ENCODE results near the gene WDR70. TPM values are rescaled to one million over a fixed set of nuclear protein-coding genes. Genes with fewer than 3 reads are reported as not detected.

WDR70 gene
- total RNA-seq, 1 experiment from 2014 or later = 40.2 TPM

DNA sequence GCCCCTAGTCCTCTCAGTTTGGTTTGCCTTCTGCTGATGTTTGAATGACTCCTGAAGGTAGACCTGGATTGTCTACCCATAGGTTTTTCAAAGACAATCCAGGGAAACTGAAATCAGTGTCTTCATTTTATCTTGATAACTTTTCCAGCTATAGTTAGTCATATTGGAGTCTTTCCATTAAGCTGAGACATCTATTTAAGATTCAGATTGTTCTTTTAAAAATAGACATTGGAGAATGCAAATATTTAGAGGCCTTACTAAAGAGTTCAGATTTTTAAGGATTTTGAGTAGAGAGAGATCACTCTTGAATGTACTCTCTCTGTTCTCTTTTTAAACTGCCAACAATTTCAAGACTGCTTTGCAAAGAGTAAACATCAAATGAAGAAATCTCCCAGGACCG lies 391.7 kb downstream of the WDR70 start:
- H3K4me3 ChIP-seq (ENCODE audit: low read depth, low read length) = no peak overlapping the region
- Mint-ChIP-seq H3K4me1 (ENCODE audit: low read depth, unreplicated experiment) (no peaks in the 10 kb centered on the region), H3K4me3 (ENCODE audit: unreplicated experiment) (no peak overlapping the region), H3K27me3 (ENCODE audit: insufficient read depth, unreplicated experiment) (no peaks in the 10 kb centered on the region), H3K9me3 (ENCODE audit: unreplicated experiment) (peaks cover 19% of the 10 kb centered on the region), H3K27ac (ENCODE audit: unreplicated experiment) (no peak overlapping the region), H3K36me3 (ENCODE audit: insufficient read depth, unreplicated experiment) (peaks cover 6% of the 10 kb centered on the region)
- no peaks in the 10 kb centered on the region for H3K4me1 ChIP-seq
- no TSS peak for BruUV-seq (replicated peaks)
- no peaks in the 10 kb centered on the region for H3K36me3 ChIP-seq (ENCODE audit: control insufficient read depth, insufficient read depth, low read length)
- ChIA-PET CTCF (no interaction called here), POLR2A (no interaction called here)
- peaks cover 10% of the 10 kb centered on the region for H3K9me3 ChIP-seq
- intact Hi-C loops (cut with micrococcal nuclease; ENCODE audit: unreplicated experiment) = no loop called here
- TF ChIP-seq, protein P1, sequence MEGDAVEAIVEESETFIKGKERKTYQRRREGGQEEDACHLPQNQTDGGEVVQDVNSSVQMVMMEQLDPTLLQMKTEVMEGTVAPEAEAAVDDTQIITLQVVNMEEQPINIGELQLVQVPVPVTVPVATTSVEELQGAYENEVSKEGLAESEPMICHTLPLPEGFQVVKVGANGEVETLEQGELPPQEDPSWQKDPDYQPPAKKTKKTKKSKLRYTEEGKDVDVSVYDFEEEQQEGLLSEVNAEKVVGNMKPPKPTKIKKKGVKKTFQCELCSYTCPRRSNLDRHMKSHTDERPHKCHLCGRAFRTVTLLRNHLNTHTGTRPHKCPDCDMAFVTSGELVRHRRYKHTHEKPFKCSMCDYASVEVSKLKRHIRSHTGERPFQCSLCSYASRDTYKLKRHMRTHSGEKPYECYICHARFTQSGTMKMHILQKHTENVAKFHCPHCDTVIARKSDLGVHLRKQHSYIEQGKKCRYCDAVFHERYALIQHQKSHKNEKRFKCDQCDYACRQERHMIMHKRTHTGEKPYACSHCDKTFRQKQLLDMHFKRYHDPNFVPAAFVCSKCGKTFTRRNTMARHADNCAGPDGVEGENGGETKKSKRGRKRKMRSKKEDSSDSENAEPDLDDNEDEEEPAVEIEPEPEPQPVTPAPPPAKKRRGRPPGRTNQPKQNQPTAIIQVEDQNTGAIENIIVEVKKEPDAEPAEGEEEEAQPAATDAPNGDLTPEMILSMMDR (IDR thresholded peaks at IDR 0.05; ENCODE audit: insufficient read depth in 1 of 2, low read depth in 1 of 2, low read length in 1 of 2, severe bottlenecking in 1 of 2, unreplicated experiment in 1 of 2) = no peak
- DNase-seq = no peak
- no peaks in the 10 kb centered on the region for H3K27me3 ChIP-seq (replicated peaks; ENCODE audit: control insufficient read depth, insufficient read depth, low read length)

DNA sequence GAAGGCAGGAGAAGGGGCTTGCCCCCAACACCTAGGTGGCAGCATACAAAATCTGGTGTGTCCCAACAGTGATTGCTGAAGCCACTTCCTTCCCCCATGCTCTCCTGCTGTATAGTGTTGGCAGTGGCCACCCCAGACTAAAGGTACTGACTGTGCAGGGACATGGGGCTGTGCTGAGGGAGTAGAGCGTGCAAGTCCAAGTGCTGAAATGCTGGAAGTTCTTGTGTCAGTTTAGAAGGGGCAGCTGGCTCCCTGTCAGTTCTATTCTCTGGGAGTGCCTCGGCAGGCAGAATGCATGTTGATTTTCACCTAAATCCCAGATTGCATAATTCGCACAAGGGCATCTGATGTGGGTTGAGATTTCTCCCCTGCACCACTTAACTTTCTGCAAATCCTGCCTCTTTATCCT lies 392.1 kb downstream of the WDR70 start:
- BruUV-seq (replicated peaks) = no TSS peak

DNA sequence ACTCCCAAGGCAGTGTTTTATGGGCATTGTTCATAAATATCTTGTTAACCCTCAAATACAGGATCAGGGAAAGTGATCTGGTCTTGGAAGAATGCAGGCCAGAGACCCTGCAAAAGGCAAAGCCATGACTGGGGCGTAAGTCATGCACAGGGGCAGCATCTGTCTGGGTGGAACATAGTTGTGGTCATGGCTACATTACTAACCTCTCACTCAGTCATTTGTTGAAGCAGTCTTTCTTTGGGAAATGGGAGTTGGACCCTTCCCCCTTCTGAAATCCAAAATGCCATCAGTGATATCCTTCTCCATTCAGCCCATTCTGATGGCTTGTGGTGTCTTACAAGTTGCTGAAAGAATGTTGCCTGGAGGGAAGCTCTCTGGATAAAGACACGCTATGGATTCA lies 392.6 kb downstream of the WDR70 start:
- intact Hi-C loops (cut with micrococcal nuclease; ENCODE audit: unreplicated experiment) = no loop called here
- ChIA-PET CTCF (no interaction called here), POLR2A (no interaction called here)
- no TSS peak for BruUV-seq (replicated peaks)
- Mint-ChIP-seq H3K4me3 (ENCODE audit: unreplicated experiment) (no peak overlapping the region), H3K4me1 (ENCODE audit: low read depth, unreplicated experiment) (no peaks in the 10 kb centered on the region), H3K27me3 (ENCODE audit: insufficient read depth, unreplicated experiment) (no peaks in the 10 kb centered on the region), H3K9me3 (ENCODE audit: unreplicated experiment) (peaks cover 27% of the 10 kb centered on the region), H3K36me3 (ENCODE audit: insufficient read depth, unreplicated experiment) (peaks cover 6% of the 10 kb centered on the region), H3K27ac (ENCODE audit: unreplicated experiment) (no peak overlapping the region)
- DNase-seq = no peak
- TF ChIP-seq, protein P1 (IDR thresholded peaks at IDR 0.05; ENCODE audit: insufficient read depth in 1 of 2, low read depth in 1 of 2, low read length in 1 of 2, severe bottlenecking in 1 of 2, unreplicated experiment in 1 of 2) = no peak
- Histone ChIP-seq H3K9me3 (peaks cover 10% of the 10 kb centered on the region), H3K4me3 (ENCODE audit: low read depth, low read length) (no peak overlapping the region), H3K36me3 (ENCODE audit: control insufficient read depth, insufficient read depth, low read length) (no peaks in the 10 kb centered on the region), H3K4me1 (no peaks in the 10 kb centered on the region), H3K27me3 (replicated peaks; ENCODE audit: control insufficient read depth, insufficient read depth, low read length) (no peaks in the 10 kb centered on the region)

More for the DNA sequence above, 392.1 kb downstream of the WDR70 start:
- no peaks in the 10 kb centered on the region for H3K27me3 ChIP-seq (replicated peaks; ENCODE audit: control insufficient read depth, insufficient read depth, low read length)
- H3K4me1 ChIP-seq = no peaks in the 10 kb centered on the region
- Mint-ChIP-seq H3K36me3 (ENCODE audit: insufficient read depth, unreplicated experiment) (peaks cover 6% of the 10 kb centered on the region), H3K27ac (ENCODE audit: unreplicated experiment) (no peak overlapping the region), H3K27me3 (ENCODE audit: insufficient read depth, unreplicated experiment) (no peaks in the 10 kb centered on the region), H3K4me3 (ENCODE audit: unreplicated experiment) (no peak overlapping the region), H3K9me3 (ENCODE audit: unreplicated experiment) (peaks cover 22% of the 10 kb centered on the region), H3K4me1 (ENCODE audit: low read depth, unreplicated experiment) (no peaks in the 10 kb centered on the region)
- TF ChIP-seq, protein P1 (IDR thresholded peaks at IDR 0.05; ENCODE audit: insufficient read depth in 1 of 2, low read depth in 1 of 2, low read length in 1 of 2, severe bottlenecking in 1 of 2, unreplicated experiment in 1 of 2) = no peak
- H3K36me3 ChIP-seq (ENCODE audit: control insufficient read depth, insufficient read depth, low read length) = no peaks in the 10 kb centered on the region
- DNase-seq = no peak
- no peak overlapping the region for H3K4me3 ChIP-seq (ENCODE audit: low read depth, low read length)
- ChIA-PET CTCF (no interaction called here), POLR2A (no interaction called here)
- peaks cover 10% of the 10 kb centered on the region for H3K9me3 ChIP-seq
- intact Hi-C loops (cut with micrococcal nuclease; ENCODE audit: unreplicated experiment) = no loop called here
